ENCODE data around the gene INTS1. TPM values are rescaled to one million over a fixed set of nuclear protein-coding genes. Genes with fewer than 3 reads are reported as not detected.

INTS1 gene
- total RNA-seq, 1 experiment from 2014 or later: 161 TPM

DNA sequence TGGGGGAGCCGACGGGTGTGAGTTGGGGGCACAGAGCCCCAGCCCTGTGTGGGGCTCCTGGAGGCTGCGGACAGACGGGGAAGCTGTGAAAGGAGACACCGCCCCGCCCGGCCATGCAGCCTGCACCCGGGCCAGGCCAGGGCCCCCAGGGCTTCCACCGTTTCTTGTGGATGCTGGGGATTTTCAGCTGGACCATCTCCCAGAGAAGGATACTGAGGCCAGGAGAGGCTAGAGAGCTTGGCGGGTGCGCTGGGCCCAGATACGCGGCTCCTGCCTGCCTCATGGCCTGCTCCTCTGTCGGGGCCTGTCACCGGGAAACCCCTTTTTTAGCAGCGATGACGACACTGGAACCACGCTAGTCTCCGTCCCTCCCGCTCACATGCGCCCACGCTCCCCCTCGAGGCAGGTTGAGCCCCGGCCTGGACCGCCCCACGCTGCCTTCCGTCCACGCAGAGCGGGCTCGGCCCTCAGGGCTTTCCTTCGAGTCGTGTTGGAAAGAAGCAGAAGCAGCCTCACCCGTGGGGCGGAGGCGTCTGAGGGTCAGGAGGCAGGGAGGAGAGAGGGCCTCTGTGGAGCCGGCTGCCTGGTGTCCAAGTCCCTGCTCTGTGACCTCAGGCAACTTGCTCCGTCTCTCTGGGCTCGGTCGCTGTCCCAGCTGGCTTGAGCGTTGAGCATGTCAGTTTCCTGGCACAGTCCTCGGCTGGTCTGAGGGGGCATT, 40.1 kb upstream of the INTS1 start:
- no peaks in the 10 kb centered on the region for H3K9me3 Mint-ChIP-seq
- ChIA-PET CTCF (interaction anchor here (1.5 to 2.7 kb wide), 3 partner anchors 12 to 39 kb away, joined by 3 to 7 read pairs (median 6); partner anchors contain the start of gene TMEM184A), POLR2A (no interaction called here)
- H3K4me3 Mint-ChIP-seq: no peak overlapping the region
- TF ChIP-seq, protein P1, sequence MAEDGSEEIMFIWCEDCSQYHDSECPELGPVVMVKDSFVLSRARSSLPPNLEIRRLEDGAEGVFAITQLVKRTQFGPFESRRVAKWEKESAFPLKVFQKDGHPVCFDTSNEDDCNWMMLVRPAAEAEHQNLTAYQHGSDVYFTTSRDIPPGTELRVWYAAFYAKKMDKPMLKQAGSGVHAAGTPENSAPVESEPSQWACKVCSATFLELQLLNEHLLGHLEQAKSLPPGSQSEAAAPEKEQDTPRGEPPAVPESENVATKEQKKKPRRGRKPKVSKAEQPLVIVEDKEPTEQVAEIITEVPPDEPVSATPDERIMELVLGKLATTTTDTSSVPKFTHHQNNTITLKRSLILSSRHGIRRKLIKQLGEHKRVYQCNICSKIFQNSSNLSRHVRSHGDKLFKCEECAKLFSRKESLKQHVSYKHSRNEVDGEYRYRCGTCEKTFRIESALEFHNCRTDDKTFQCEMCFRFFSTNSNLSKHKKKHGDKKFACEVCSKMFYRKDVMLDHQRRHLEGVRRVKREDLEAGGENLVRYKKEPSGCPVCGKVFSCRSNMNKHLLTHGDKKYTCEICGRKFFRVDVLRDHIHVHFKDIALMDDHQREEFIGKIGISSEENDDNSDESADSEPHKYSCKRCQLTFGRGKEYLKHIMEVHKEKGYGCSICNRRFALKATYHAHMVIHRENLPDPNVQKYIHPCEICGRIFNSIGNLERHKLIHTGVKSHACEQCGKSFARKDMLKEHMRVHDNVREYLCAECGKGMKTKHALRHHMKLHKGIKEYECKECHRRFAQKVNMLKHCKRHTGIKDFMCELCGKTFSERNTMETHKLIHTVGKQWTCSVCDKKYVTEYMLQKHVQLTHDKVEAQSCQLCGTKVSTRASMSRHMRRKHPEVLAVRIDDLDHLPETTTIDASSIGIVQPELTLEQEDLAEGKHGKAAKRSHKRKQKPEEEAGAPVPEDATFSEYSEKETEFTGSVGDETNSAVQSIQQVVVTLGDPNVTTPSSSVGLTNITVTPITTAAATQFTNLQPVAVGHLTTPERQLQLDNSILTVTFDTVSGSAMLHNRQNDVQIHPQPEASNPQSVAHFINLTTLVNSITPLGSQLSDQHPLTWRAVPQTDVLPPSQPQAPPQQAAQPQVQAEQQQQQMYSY (CRISPR knock-in tag; IDR thresholded peaks at IDR 0.05): no peak
- TF ChIP-seq ATF3 (CRISPR knock-in tag; conservative IDR thresholded peaks at IDR 0.05) (no peak), ESRRA (CRISPR knock-in tag; IDR thresholded peaks at IDR 0.05; ENCODE audit: borderline replicate concordance) (no peak), NR2C2 (CRISPR knock-in tag; IDR thresholded peaks at IDR 0.05) (no peak), NFATC4 (CRISPR knock-in tag; IDR thresholded peaks at IDR 0.05) (no peak), GTF2I (CRISPR knock-in tag; conservative IDR thresholded peaks at IDR 0.05) (no peak), OVOL2 (CRISPR knock-in tag; IDR thresholded peaks at IDR 0.05; ENCODE audit: borderline replicate concordance) (no peak), GRHL2 (CRISPR knock-in tag; IDR thresholded peaks at IDR 0.05; ENCODE audit: insufficient replicate concordance, severe bottlenecking) (no peak), JAZF1 (CRISPR knock-in tag; IDR thresholded peaks at IDR 0.05) (no peak), ZNF219 (CRISPR knock-in tag; IDR thresholded peaks at IDR 0.05; ENCODE audit: borderline replicate concordance) (no peak), SP1 (CRISPR knock-in tag; conservative IDR thresholded peaks at IDR 0.05) (no peak), TP53 (CRISPR knock-in tag; IDR thresholded peaks at IDR 0.05) (no peak), USF1 (CRISPR knock-in tag; IDR thresholded peaks at IDR 0.05) (no peak), SMAD4 (CRISPR knock-in tag; IDR thresholded peaks at IDR 0.05) (no peak), RORB (CRISPR knock-in tag; IDR thresholded peaks at IDR 0.05) (no peak), PRRX2 (CRISPR knock-in tag; IDR thresholded peaks at IDR 0.05) (no peak), ERG (CRISPR knock-in tag; IDR thresholded peaks at IDR 0.05) (no peak), FOXK1 (CRISPR knock-in tag; IDR thresholded peaks at IDR 0.05) (no peak), TEAD4 (CRISPR knock-in tag; IDR thresholded peaks at IDR 0.05) (no peak)
- TF ChIP-seq, protein P2, sequence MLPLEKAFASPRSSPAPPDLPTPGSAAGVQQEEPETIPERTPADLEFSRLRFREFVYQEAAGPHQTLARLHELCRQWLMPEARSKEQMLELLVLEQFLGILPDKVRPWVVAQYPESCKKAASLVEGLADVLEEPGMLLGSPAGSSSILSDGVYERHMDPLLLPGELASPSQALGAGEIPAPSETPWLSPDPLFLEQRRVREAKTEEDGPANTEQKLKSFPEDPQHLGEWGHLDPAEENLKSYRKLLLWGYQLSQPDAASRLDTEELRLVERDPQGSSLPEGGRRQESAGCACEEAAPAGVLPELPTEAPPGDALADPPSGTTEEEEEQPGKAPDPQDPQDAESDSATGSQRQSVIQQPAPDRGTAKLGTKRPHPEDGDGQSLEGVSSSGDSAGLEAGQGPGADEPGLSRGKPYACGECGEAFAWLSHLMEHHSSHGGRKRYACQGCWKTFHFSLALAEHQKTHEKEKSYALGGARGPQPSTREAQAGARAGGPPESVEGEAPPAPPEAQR (CRISPR knock-in tag; IDR thresholded peaks at IDR 0.05): no peak
- H3K27me3 Mint-ChIP-seq (ENCODE audit: low read depth): no peaks in the 10 kb centered on the region
- no peak overlapping the region for H3K27ac Mint-ChIP-seq
- ATAC-seq (no peak), DNase-seq (ENCODE audit: low spot score) (no peak)
- no peaks in the 10 kb centered on the region for H3K36me3 Mint-ChIP-seq
- H3K4me1 Mint-ChIP-seq: no peaks in the 10 kb centered on the region
